TTC549 (cell line): Measurements from ENCODE around the gene SEMA6C.

Experiments used
- FAIRE-seq: peaks from 2 replicates; lab custom pipeline; 2012; peaks lifted over from hg19 to GRCh38; lab: Jason Lieb, UNC

SEMA6C gene

GRCh38 chr1:151158326-151158725 lies 11.9 kb upstream of the SEMA6C start:
- FAIRE-seq: no peak

- FAIRE-seq: no peak
Measured at GRCh38 chr1:151157067-151157531, 10.7 kb upstream of the SEMA6C start.

GRCh38 chr1:151156515-151156819 lies 10.0 kb upstream of the SEMA6C start, which contains the start of gene TNFAIP8L2:
Gene TNFAIP8L2, plus strand, starts transcription at chr1:151156649. Its CDS starts 2,049 bp downstream, at chr1:151158698.
- FAIRE-seq: no peak

GRCh38 chr1:151147665-151148064 lies 1.2 kb upstream of the SEMA6C start:
- FAIRE-seq: no peak

GRCh38 chr1:151147132-151147503 lies 687 bp upstream of the SEMA6C start:
- FAIRE-seq: no peak

GRCh38 chr1:151146072-151146411 lies 389 bp downstream of the SEMA6C start:
- no peak for FAIRE-seq

GRCh38 chr1:151145304-151146071 lies 943 bp downstream of the SEMA6C start:
- FAIRE-seq: no peak

GRCh38 chr1:151144474-151145303 lies 1.7 kb downstream of the SEMA6C start:
- no peak for FAIRE-seq

- no peak for FAIRE-seq
Measured at GRCh38 chr1:151143986-151144385, 2.4 kb downstream of the SEMA6C start.

GRCh38 chr1:151143057-151143435 lies 3.4 kb downstream of the SEMA6C start:
- FAIRE-seq: no peak

GRCh38 chr1:151142411-151143056 lies 3.9 kb downstream of the SEMA6C start:
- FAIRE-seq: no peak

- FAIRE-seq: no peak
Measured at GRCh38 chr1:151137789-151138188, 8.6 kb downstream of the SEMA6C start.

- FAIRE-seq: no peak
Measured at GRCh38 chr1:151135433-151136385, 10.7 kb downstream of the SEMA6C start.

- FAIRE-seq: no peak
Measured at GRCh38 chr1:151134991-151135390, 11.4 kb downstream of the SEMA6C start.

- FAIRE-seq: no peak
Measured at GRCh38 chr1:151134396-151134795, 12.0 kb downstream of the SEMA6C start.

- FAIRE-seq: no peak
Measured at GRCh38 chr1:151133018-151133806, 13.2 kb downstream of the SEMA6C start.

- FAIRE-seq: no peak
Measured at GRCh38 chr1:151132335-151133017, 14.0 kb downstream of the SEMA6C start.

- no peak for FAIRE-seq
Measured at GRCh38 chr1:151131701-151132334, 14.6 kb downstream of the SEMA6C start.

GRCh38 chr1:151130987-151131586 lies 15.3 kb downstream of the SEMA6C start:
- FAIRE-seq: no peak

GRCh38 chr1:151128800-151129199 lies 17.6 kb downstream of the SEMA6C start:
- FAIRE-seq: no peak
